NCI-H82 (cell line): ENCODE data around the gene C5orf22.
A peak's percentile ranks its signal among the peaks of the same experiment; 100 is the strongest.
"Not testable (repeated sequence)": the region's sequence is repeated elsewhere in the genome, so short reads cannot be mapped to it uniquely, and the experiment has no call there.

ENCODE experiments used
- DNase-seq: peaks from one replicate; lab custom pipeline; 2025; lab: John Stamatoyannopoulos, UW

The C5orf22 gene

DNA sequence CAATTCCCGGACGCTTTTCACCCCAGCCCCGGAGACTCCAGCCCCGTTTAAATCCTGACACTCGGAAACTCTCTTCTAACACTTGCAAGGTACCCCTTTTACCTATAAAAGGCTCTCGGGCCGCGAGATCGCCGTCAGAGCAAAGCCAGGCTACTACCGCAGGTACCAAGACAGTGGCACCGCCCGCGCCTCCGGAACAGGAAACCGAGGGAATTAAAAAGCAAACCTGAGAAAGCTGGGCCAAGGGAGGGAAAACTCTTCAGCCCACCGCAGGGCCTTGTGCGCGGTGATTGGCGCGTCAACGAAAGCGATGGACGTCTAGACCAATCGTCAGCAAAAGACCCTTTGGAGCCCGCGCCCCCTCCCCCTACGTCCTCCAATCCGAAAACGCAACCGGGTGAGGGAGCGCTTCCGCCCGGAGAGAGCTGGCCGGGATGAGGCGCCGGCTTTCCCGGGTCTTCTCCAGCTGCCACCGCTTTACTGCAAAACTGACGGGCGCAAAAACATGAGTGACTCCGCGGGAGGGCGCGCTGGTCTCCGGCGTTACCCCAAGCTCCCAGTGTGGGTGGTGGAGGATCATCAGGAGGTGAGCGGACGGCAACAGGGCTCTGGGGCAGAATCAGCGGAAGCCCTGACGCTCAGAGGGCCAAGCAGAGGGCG lies at the start of gene C5orf22, which contains the start of gene DROSHA:
TSS of gene C5orf22 (plus strand) at position 414 of the 660 bp plus-strand sequence. CDS start at position 506, 92 bp downstream.
TSS of gene DROSHA (minus strand) at position 206 of the 660 bp plus-strand sequence. CDS start 3,034 bp downstream, outside the sequence.
- peak; percentile 98 for DNase-seq

GRCh38 chr5:31485376-31486207 lies 46.5 kb upstream of the C5orf22 start:
- DNase-seq, result no peak

DNA sequence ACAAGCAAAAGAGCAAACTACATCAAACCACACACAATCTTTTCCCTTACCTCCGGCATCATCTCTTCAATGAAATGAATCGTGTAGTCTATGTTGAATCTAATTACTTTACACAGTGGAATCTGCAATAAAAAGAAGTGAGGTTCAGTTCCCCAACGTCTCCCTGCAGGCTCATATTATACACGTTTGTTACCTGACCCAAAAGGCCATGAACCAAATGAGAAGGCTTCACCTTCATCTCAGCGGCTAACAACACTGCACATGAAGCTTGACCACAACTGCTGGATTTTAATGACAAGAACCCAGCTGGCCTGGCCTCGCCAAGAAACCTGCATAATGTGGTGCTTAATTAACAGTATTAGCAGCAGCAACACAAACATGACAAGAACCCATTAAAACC lies 45.7 kb upstream of the C5orf22 start:
- no peak for DNase-seq

- DNase-seq, result no peak
Observed at GRCh38 chr5:31487506-31487905, 44.6 kb upstream of the C5orf22 start.

DNA sequence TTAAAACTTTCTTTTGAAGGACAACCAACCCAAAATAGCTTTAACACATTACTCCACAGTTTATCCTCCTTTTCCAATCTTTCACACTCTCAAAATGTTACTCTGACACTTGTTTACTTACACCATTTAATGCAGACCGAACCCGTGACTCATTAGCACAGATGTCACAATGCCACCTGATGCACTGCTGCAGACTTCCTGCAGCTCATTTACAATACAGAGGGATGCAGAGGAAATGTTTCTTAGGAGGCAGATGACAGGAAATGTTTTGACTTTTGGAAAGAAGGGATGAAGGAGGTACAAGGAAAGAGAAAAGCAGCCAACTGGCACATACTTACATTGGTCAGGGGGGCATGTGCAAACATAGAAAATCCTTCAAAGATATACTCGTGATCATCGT lies 39.2 kb upstream of the C5orf22 start:
- no peak for DNase-seq

GRCh38 chr5:31495336-31495735 lies 36.8 kb upstream of the C5orf22 start:
- DNase-seq, result no peak

DNA sequence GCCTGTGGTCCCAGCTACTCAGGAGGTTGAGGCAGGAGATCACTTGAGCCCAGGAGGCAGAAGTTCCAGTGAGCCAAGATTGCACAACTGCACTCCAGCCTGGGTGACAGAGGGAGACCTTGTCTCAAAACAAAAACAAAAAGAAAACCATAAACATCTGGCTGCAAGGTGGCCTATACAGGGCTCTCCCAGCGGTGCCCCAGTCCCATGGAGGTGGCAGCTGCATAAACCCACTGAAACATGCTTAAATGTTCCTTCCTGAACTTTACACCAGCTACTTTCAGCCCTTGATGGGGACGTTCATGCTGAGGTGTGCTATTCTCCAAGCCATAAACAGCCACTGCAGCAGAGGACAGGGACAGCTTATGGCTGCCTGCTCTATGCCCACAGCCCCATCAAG lies 35.8 kb upstream of the C5orf22 start:
- no peak for DNase-seq

DNA sequence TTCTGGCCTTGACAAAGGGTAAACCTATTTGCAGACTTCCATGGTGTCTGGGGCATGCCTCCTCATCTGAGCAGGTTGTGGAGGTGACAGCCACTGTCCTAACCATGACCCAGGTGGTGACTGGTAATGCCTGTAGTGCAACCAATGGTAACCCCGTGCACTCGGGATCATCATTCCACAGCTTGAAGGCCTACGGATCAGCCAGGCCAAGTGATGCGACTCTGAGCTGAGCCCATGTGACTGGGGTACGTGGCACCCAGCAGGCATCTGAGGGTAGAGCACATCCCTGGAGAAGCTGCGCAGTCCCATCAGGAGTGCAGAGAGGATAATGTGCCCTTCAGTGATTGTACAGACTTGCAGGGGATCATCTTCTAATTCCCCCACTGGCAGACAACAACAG lies 35.2 kb upstream of the C5orf22 start:
- no peak for DNase-seq

GRCh38 chr5:31500256-31500655 lies 31.8 kb upstream of the C5orf22 start:
- no peak for DNase-seq

- no peak for DNase-seq
Observed at GRCh38 chr5:31502506-31502905, 29.6 kb upstream of the C5orf22 start.

DNA sequence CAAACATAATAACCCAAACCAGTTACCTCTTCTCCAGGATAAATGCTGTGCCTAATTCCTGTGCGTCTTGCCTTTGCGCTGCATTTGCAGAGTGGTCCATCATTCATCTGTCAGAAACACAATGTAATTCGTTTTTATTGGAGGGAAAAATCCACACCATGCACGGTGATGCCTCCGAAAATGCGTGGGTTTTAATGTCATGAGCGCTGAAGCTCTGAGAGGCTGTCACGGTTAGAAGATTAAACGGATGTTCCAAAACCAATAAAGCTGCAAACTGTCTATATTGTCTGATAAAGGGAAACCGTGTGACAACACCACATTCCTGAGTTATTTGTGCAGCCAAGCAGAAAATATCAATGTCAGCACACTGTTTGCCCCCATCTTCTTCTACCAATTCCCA lies 27.6 kb upstream of the C5orf22 start:
- no peak for DNase-seq

GRCh38 chr5:31511305-31511704 lies 20.8 kb upstream of the C5orf22 start:
- DNase-seq, result no peak

GRCh38 chr5:31516802-31517201 lies 15.3 kb upstream of the C5orf22 start:
- no peak for DNase-seq

GRCh38 chr5:31523041-31523440 lies 9.1 kb upstream of the C5orf22 start:
- DNase-seq, result no peak

DNA sequence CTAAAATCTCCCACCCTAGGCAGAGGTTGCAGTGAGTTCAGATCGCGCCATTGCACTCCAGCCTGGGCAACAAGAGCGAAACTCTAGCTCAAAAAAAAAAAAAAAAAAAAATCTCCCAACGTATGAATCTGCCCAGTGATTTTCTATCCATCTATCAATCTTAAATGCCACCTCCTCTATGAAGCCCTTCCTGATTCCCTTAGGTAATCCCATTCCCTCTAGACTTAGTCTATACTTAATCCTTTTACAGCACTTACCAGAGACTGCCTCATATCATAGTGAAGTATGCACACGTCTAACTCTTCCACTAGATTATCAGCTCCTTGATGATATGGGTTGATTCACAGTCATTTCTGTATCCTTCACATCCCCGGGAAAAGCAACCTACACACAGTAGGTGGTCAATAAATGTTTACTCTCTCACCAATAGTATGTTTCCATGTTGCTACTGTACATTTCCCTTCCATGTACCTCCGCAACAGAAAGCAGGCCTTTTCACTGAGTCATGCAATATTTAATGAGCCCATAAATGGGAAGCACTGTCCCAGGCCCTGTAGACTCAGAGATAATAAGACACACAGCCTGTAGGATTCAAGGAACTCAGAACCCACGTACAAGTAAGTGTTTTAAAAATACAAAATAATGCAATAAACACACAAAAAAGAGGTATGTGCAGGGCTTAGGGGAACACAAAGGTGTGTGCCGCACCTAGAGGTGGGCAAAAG lies 1.4 kb upstream of the C5orf22 start:
- peak; percentile 75 for DNase-seq

DNA sequence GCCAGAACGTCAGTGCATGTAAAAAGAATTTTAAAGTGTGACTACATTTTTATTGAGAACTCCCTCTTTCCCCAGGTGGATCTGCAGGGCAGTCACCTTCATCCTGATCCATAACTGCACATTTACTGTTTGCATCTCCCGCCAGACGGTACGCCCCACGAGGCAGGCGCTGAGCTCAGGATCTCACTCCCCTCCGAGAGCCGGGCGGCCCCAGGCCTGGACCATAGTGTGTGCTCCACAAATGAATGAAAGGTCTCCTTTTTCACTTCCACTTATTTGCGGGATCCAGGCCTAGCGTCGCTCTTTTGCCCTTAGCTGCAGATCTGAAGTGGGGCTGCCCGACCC lies 586 bp upstream of the C5orf22 start:
- peak; percentile 26 for DNase-seq

- DNase-seq, result peak; percentile 2
Observed at GRCh38 chr5:31534527-31535046, 2.5 kb downstream of the C5orf22 start.

GRCh38 chr5:31536873-31537272 lies 4.8 kb downstream of the C5orf22 start:
- DNase-seq, result no peak

DNA sequence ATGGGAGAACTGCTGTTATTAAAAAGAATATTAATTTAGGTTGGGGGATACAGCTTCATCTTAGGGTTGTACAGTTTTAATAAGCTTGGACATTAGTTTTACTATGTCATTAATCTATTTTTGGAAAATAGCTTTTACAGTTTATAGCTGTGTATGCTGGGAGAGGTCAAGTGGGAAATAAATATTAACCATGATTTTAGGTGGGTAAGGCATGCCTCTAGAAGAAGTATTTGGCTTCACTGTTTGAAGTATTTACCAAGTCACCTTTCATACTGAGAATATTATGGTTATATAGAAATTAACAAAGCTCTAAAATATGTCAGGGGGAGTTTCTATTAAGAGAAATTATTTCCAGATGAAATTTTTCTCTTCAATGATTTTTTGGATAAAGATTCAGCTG lies 5.2 kb downstream of the C5orf22 start:
- no peak for DNase-seq

- no peak for DNase-seq
Observed at GRCh38 chr5:31537851-31538250, 5.8 kb downstream of the C5orf22 start.

DNA sequence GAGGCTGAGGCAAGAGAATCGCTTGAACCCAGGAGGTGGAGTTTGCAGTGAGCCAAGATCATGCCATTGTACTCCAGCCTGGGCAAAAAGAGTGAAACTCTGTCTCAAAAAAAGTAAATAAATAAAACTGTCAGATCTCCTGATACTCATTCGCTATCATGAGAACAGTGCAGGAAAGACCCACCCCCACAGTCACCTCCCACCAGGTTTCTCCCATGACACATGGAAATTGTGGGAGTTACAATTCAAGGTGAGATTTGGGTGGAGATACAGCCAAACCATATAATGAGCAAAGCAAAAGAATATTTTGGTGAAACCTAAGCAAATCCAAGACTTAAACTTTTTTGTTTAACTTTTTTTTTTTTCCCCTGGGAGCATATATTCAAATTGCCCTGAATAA lies 17.0 kb downstream of the C5orf22 start:
- not testable (repeated sequence) for DNase-seq

DNA sequence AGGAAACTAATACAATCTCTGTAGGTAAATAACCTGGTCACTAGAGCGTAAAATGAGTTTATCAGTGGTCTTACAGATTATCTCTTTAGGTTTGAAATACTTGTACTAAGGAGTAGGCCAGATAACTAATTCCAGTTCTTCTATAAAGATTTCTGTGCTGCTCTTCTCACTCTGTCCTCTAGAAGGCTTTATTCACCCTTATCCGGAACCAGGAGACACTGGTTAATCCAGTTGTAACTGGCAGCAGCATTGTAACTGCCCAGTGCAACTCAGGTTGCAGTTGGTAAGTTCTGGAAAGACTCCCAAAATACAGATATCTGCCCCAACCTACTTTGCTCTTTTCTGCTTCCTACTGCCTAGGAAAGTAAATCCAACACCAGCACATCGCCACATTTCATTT lies 19.8 kb downstream of the C5orf22 start:
- DNase-seq, result no peak

GRCh38 chr5:31553863-31554262 lies 21.8 kb downstream of the C5orf22 start:
- no peak for DNase-seq
